Right ventricle myocardium inferior (tissue), 1 donor: ENCODE data around the gene FABP1. TPM values are rescaled to one million over a fixed set of nuclear protein-coding genes. Genes with fewer than 3 reads are reported as not detected.

Experiments used
- ATAC-seq: fragments of 200-7000 bp; cut with Tn5 transposase; one replicate; pipeline ENCODE4 v1.9.1; 2020; ENCODE audit warnings: mild to moderate bottlenecking, moderate library complexity
- DNase-seq: peaks from one replicate; pipeline ENCODE4 v3.0.0; 2021; ENCODE audit errors: missing footprints
- intact Hi-C: fragments of 100-400 bp; cut with DNase I; formaldehyde crosslinking; loops from one replicate; pipeline ENCODE4 v1.11.0; 2022
- total RNA-seq: library from RNA; stranded (reverse); fragmentation: NEBNext Ultra II Directional; extraction: Animal tissue kit (Norgen Biotek cat#: 25700); gene quantifications from one replicate; pipeline ENCODE4 v1.2.1, GENCODE V29; 2021
- donor health status: DM: no; HTN: yes; CAD: no; lungs with severe emphysema.

Gene FABP1
- total RNA-seq, 1 donor from 2014 or later, result not detected

DNA sequence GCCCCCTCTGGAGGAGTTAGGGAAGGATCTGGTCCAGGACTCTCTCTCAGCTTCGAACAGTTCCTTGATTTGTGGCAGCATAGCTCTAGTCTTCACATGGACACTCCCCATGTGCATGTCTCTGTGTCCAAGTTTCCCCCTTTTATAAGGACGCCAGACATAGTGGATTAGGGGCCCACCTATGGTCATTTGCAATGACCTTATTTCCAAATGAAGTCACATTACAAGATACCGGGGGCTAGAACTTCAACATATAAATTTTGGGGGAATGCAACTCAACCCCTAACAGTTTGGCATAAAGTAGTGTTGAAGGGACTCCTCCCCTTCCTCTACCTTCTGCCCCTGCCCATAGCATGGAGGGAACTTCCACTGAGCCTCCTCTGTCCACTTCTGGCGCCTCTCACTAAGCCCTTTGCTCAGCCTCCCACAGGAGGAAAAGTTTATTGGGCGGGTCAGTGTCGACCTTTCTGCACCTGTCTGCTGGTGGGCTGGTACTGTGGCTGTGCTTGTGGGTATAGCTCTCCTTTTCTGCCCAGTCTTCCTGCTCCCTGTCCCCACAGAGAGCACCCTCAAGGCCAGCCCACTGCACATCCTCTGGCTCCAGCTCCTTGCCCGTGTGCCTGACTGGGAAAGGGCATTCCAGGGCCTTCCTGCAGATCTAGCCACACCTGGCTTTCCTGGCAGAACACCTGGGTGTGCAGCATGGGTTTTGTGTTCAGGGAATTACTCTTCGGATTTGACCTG is 5.5 kb downstream of the FABP1 start:
- intact Hi-C loops, result no loop called here
- DNase-seq (no peak), ATAC-seq (no peak)

DNA sequence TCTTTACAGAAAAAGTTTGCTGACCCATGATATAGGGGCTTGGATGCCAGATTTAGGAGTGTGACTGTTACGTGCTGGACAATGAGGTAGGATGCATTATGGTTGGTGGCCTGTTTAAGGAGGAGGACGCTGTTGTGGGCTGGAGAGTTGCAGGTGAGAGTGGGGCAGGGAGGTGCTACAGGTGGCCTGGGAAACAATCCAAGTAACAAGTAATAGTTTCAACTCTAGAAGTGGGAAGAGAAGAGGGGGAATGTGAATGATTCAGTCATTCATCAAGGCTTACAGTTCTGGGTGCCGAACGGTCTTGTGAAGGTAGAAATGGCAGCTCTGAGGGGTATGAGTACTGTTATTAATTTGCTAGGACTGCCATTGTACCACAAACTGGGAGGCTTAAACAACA is 6.2 kb downstream of the FABP1 start:
- ATAC-seq, result no peak
- DNase-seq, result no peak
- intact Hi-C loops, result no loop called here

DNA sequence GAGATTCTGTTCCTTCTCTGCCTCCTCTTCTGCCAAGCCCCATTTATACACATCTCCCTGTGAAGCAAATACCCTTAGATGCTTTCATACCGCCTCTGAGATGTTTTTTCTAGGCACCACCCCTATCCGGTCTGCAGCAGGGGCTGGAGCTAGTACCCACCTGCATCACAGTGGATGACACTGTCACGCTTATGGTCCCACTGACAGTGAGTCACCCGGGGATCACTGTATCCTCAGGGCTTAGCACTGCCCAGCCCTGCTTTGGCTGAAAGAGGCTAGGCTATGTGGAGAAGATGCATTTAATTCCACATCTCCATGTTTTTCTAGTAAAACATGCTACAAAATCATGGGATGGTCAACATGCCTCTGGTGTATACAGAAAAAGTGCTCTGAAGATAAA is 9.9 kb downstream of the FABP1 start:
- intact Hi-C loops, result no loop called here
- no peak for DNase-seq
- no peak for ATAC-seq

DNA sequence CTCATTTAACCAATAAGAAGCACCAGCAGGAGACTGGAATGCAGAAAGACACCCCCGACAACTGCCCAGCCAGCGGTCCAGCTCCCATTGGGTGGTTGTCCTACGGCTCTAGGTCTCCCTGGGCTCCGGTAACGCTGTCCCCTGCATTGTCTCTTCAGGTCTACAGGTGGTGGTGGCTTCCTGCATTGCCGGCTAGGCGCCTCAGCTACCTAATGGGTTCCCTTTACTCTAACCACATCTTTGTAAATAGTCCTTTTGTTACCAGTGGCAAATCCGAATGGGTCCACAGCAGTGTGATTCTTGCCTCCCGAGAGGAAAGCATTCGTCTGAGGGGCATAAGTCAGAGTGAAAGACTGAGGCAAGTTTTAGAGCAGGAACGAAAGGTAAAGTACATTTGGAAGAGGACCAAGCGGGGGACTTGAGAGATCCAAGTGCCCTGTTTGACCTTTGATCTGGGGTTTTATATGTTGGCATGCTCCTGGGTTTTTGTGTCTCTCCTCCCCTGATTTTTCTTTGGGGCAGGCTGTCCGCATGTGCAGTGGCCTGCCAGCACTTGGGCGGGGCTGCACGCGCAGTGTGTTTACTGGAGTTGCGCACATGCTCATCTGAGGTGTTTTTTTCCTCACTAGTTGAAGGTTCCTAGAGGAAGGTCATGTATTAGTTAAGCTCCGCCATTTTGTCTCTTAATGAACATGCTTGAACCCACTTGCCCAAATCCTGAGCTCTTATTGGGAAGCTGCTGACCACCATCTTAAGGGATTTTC is 11.0 kb downstream of the FABP1 start:
- intact Hi-C loops, result no loop called here
- no peak for DNase-seq
- ATAC-seq, result no peak

DNA sequence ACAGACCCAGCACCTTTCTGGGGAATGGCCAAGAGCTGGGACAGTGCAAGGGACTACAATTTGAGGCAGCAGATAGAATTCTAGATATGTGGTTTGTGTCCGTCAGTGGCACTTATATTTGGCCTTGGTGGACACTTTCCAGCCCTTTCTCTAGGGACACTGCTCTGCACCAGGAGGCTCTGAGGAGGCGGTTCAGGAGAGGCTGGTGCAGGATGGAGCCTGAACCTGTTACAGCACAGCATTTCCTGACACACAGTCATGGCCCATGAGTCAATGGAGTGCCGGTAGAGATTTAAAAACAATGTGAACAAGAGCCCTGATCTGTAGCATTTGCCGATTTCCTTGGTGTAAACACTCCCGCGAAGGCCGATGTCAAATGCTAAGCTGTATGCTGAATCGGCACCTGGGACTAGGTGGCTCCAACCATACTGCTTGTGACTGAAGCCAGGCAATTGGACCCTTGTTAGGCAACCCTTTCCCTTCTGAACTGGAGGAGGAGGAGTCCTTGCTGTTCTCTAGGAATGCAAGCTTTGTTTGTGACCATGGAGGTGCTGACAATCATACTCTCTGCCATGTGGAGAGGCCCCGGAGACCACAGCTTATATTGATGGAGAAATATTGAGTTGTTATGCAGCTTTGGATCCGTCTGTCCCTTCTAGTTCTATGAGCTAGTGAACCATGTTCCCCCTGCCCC is 11.9 kb downstream of the FABP1 start:
- intact Hi-C loops, result no loop called here
- DNase-seq (no peak), ATAC-seq (no peak)

DNA sequence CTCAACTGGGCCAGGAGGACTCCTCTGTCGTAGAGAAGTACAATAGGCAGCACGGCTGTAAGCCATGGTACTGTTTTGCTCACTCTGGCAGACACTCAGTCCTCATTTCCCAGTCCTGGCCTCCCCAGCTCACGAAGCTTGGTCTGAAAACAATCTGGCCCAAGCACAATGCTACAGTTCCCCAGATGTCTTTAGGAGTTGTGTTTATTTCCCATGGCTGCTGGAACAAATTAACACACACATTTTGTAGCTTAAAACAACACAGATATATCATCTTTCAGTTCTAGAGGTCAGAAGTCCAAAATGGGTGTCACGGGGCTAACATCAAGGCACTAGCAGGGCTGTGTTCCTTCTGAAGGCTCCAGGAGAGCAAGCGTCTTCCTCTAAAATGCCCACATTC is 13.0 kb downstream of the FABP1 start:
- intact Hi-C loops, result no loop called here
- DNase-seq, result no peak
- peak; percentile 25 for ATAC-seq

DNA sequence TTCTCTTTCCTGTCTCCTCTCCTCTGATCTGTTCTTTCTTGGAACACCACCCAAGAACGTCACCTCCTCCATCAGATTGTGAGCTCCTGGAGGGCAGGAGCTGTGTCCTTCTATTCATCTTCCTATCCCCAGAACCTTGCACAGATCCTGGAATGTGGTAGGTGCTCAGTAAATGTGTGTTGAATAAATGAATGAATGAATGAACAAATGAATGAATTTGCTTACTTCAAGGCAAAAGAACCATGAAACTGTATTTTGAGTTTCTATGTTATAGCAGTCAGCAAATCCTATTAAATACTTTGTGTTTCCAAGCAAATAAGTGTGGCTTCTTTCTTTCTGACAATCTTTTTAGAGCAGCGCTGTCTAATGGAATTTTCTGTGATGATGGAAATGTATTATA is 14.8 kb downstream of the FABP1 start:
- ATAC-seq (no peak), DNase-seq (no peak)
- intact Hi-C loops, result no loop called here

DNA sequence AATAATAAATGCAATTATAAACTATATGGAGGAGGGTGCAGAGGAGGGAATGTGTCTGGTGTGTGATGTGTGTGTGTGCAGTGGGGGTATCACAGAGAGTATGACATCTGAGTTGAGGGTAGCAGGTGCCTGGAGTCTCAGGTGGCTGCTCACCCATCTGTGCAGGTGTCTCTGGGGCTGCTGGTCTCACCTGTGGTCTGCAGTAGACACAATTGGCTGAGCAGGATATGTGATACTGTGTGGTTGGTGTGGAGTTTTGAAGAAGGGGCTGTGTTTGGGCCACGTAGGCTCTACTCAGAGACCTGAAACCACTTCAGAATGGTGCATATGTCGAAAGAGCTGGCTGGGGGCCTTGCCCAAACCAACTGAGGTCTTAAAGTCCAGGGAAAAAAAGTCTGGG is 17.0 kb downstream of the FABP1 start:
- DNase-seq, result no peak
- no peak for ATAC-seq
- intact Hi-C loops, result no loop called here

DNA sequence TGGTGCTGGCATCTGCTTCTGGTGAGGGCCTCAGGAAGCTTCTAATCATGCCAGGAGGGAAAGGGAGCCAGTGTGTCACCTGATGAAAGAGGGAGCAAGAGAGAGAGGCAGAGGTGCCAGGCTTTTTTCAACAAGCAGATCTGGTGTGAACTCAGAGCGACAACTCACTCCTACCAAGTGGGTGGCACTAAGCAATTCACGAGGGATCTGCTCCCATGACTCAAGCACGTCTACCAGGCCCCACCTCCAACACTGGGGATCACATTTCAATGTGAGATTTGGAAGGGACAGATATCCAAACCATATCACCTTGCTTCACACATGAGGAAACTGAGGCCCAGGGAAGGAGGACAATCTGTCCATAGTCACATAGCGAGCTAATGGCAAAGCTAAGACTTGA is 19.1 kb downstream of the FABP1 start:
- ATAC-seq (peak; percentile 51), DNase-seq (no peak)
- intact Hi-C loops, result no loop called here

DNA sequence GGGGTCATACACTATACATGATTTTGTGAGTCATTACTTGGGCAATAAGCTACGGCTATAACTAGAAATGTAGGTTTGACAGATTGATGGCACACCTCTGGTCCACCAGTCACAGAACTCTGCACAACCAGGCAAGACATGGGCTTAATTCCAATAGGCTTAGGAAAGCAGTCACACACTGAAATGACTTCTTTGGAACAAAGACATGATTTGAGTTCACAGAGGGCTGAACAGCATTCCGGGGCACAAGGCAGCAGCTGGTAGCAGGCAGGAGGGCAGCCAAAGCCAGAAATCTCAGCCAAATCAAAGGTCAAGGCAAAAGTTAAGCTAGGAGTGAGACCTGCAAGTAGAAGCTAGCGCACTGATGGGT is 27.4 kb downstream of the FABP1 start:
- ATAC-seq, result peak; percentile 36
- intact Hi-C loops, result loop anchor here (2.0 kb wide), 1 partner anchor 34 kb away; the partner anchor contains the start of gene SMYD1
- DNase-seq, result no peak

DNA sequence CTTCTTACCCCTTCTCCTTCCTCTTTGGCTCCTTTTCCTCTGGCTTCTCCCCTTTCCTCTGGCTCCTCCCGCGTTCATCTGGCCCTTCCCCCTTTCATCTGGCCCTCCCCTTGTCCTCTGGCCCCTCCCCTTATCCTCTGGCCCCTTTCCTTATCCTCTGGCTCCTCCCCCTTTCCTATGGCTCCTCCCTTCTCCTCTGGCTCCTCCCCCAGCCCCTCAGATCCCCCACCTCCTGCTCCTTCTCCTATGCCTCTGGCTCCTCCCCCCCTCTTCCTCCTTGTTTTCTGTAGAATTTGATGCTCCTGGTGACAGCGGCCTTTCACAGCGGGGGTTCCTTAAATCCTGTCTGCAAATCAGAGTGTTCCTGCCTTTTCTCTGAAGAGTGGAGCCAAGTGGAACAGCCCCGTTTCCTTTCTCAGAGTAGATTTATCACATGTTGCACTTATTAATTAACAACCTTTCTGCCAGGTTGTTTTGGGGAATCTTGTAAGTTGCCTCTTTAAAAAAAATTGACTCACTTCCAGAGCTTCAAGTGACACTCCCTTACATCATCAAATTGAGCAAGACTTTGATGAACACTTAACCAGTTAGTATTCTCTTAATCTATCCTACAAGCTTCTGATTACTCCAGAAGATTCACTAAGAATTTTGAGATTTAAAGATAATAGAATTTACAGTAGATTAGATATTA is 27.9 kb downstream of the FABP1 start:
- peak; percentile 45 for ATAC-seq

DNA sequence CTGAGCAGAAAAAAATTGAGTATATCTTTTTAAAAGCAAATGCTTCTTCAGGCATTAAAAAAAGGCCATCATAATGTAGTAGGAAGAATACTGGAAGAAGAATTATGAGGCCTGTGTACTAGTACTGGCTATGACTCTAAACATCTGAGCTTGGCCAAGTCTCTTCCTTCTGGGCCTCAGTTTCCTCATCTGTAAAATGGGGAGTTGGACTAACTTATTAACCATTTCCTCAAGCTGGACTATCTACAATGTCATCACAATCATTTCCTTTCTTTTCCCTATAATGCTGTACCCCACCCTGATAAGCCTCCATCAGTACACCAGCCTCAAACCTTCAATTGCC is 29.3 kb downstream of the FABP1 start:
- intact Hi-C loops, result no loop called here
- DNase-seq, result no peak
- no peak for ATAC-seq

More for the DNA sequence above, 27.9 kb downstream of the FABP1 start:
- intact Hi-C loops, result loop anchor here (2.0 kb wide), 1 partner anchor 33 kb away; the partner anchor contains the start of gene SMYD1
- DNase-seq, result no peak

DNA sequence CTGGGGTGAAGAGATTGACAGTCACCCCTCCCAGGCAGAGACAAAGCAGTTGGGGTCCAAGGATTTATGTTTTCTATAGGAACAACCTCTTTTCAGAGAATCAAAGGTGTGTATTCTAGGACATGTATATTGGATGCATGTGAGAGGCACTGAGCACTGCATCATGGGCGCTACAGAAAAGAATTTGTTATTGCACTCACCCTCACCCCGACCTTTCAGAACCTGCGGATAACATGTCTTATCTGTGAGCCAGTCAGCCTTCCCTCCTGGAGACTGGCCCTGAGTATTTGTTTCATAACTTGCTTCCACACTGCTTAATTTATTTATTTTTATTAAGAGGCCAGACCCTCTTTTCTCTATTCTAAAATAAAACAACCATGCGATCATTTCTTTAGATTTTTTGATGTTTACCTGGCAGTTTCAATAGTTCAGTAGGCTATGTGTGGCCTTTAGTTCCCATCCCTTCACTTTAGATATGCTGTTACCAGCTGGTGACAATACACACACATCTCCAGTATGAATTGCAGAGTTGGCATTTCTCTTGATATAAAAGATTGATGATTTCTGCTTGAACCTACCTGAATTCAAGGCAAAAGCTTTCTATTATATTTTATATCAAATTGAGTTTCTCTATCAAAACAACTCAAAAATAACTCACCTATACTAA is 29.8 kb downstream of the FABP1 start:
- peak; percentile 67 for ATAC-seq
- intact Hi-C loops, result no loop called here
- no peak for DNase-seq

DNA sequence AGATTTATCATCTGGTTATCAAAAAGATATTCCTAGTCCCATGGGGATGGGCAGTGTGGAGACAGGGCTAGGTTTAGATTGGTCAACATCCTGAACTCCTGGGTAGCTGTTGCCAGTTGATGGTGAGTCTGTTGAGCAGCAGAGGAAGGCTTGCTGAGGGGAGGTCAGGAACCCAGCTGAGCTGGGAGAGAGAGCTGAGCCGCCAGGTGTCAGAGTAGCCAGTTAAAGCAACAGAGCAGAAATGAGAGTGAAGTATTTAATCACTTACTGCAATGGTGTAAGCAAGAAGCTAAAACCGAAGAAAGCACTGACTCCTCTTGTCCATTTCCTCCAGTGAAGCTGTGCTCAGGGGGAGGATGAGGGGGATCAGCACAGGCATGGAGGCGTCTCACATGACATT is 30.7 kb downstream of the FABP1 start:
- ATAC-seq (no peak), DNase-seq (no peak)
- intact Hi-C loops, result no loop called here

DNA sequence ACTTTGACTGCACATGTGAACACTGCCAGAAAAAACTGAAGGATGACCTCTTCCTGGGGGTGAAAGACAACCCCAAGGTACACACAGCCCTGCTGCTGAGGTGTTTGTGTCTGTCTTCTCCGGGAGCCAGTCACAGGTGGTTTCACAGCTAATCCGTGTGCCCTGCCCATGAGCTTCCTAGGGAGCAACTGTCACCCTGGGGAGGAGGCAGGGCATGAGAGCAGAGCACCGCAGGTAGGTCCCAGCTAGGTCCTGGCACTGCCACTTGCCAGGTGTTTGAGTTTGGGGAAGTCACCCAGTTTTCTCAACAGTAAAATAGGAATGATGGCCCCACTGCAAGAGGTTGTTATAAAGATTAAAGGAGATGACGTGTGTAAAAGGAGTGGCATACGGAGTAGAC is 31.2 kb downstream of the FABP1 start:
- no peak for ATAC-seq
- intact Hi-C loops, result no loop called here
- DNase-seq, result no peak

DNA sequence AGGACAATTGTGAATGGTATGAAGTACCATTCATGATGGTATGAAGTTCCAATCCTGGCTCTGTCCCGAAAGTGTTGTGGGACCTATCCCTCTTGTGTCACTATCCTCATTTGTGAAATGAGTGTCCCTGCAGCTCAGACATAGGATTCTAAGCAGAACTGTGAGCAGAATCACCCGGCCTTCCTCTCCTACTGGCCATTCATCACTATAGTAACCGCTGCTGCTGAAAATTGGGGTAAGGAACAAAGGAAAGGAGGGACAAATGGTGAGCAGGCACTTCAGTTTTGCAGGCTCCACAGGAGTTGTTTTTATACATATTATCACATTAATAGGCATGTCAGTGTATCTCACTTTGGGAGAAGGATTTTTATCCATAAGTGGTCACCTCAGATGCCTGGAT is 32.8 kb downstream of the FABP1 start:
- no peak for ATAC-seq
- DNase-seq, result no peak
- intact Hi-C loops, result no loop called here

DNA sequence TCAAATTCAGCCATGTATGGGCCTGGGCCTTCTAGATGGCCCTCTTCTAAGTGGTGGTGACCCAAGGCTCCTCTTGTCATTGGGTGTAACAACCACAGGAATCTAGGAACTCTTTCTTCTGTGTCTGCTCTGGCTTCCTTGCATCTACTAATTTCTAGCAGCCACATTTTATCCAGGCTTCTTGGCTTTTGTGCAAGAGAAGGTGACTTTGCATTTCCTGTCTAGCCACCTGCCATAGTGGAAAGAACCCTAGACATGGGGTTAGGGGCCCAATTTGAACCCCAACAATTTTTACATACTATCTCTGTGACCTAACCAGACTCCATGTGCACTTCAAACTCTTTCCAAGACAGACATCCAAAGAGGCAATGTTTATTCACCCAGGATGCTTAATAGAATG is 35.1 kb downstream of the FABP1 start:
- no peak for ATAC-seq
- DNase-seq, result no peak
- intact Hi-C loops, result no loop called here

DNA sequence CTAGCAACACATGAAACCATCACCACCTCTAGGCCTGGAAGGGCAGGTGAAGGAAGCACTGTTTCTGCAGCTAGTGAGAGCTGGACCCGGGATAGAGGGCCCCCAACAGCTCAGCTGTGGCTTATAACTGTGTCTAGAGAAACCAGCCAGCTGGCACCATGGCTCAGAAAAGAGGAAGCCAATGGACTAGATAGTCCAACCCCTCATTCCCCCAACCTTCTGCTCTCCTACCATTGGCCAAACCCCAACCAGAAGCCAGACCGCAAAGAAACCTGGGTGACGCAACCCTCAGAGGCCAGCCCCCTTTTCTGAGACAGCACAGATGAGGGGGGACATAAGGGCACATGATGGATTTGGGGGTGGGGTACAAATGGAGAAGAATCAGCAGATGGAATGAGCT is 35.9 kb downstream of the FABP1 start:
- DNase-seq, result no peak
- intact Hi-C loops, result no loop called here
- no peak for ATAC-seq
